ENCODE results near the gene SCNN1A. TPM values are rescaled to one million over a fixed set of nuclear protein-coding genes. Genes with fewer than 3 reads are reported as not detected.

Gene SCNN1A
- total RNA-seq, 2 donors from 2014 or later: 16.4 to 33.5 TPM

GRCh38 chr12:6384499-6385436 lies 9.4 kb upstream of the SCNN1A start:
- no peak for DNase-seq (ENCODE audit: low spot score)

DNA sequence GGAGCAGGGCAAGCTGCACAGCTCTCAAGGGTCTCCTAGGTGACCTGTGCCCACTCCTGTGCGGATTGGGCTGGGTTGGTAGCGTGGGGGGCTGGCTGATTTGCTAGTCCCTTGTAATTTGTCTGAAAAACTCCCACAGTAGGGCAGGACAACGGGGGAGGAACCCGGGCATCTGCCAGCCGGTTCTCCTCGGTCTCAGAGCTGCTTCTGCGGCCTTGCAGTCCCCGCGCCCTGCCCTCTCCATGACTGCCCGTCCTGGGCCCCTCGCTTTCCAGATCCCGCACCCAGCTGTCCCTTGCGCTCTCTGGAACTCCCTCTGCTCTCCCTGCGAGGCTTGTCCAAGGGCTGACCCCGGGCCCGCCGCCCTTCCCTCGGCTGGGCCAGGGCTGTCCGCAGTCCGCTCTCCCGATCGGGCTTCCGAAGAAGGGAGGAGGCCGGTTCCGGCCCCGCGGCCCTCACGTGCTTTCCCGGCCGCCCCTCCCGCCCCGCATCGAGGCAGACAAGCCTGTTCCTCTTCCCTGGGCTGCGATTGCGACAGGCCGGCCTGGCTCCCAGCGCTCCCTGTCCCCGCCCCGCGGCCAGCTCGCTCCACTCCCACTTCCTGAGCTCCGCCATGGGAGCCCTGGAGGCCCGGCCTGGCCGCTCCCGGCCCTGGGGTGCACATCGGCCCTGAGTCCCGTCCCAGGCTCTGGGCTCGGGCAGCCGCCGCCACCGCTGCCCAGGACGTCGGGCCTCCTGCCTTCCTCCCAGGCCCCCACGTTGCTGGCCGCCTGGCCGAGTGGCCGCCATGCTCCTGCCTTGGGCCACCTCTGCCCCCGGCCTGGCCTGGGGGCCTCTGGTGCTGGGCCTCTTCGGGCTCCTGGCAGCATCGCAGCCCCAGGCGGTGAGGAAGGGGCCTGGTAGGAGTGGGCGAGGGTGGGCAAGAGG lies 8.5 kb upstream of the SCNN1A start, which contains the start of gene LTBR:
Gene LTBR, plus strand, starts transcription at position 591 of the 927 bp plus-strand sequence. Its CDS starts 197 bp downstream, at position 788.
- H3K4me1 ChIP-seq (ENCODE audit: control insufficient read depth in 1 of 2, low read depth in 2 of 2): peaks cover 22 to 41% of the 10 kb centered on the region in 2 donors
- H3K9me3 ChIP-seq: no peaks in the 10 kb centered on the region
- DNase-seq (ENCODE audit: low spot score) (peak; percentile 80), ATAC-seq (ENCODE audit: insufficient number of reproducible peaks, low FRiP score, low read depth) (peak; percentile 72)
- peak within 1 kb of the TSS; percentile 89 for H3K4me3 ChIP-seq
- peaks cover 25% of the 10 kb centered on the region for H3K36me3 ChIP-seq
- peak within 1 kb of the TSS; percentile 96 to 99 for H3K27ac ChIP-seq
- TF ChIP-seq, protein P1, sequence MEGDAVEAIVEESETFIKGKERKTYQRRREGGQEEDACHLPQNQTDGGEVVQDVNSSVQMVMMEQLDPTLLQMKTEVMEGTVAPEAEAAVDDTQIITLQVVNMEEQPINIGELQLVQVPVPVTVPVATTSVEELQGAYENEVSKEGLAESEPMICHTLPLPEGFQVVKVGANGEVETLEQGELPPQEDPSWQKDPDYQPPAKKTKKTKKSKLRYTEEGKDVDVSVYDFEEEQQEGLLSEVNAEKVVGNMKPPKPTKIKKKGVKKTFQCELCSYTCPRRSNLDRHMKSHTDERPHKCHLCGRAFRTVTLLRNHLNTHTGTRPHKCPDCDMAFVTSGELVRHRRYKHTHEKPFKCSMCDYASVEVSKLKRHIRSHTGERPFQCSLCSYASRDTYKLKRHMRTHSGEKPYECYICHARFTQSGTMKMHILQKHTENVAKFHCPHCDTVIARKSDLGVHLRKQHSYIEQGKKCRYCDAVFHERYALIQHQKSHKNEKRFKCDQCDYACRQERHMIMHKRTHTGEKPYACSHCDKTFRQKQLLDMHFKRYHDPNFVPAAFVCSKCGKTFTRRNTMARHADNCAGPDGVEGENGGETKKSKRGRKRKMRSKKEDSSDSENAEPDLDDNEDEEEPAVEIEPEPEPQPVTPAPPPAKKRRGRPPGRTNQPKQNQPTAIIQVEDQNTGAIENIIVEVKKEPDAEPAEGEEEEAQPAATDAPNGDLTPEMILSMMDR (IDR thresholded peaks at IDR 0.05): no peak
- no peaks in the 10 kb centered on the region for H3K27me3 ChIP-seq (replicated peaks; ENCODE audit: insufficient read depth)

More at GRCh38 chr12:6384499-6385436, 9.4 kb upstream of the SCNN1A start:
- H3K4me1 ChIP-seq (ENCODE audit: control insufficient read depth in 1 of 2, low read depth in 2 of 2): peaks cover 19 to 41% of the 10 kb centered on the region in 2 donors
- no peaks in the 10 kb centered on the region for H3K27me3 ChIP-seq (replicated peaks; ENCODE audit: insufficient read depth)
- TF ChIP-seq, protein P1 (IDR thresholded peaks at IDR 0.05): no peak
- H3K9me3 ChIP-seq: no peaks in the 10 kb centered on the region
- ATAC-seq (ENCODE audit: insufficient number of reproducible peaks, low FRiP score, low read depth): no peak
- peak overlapping the region; percentile 89 for H3K4me3 ChIP-seq
- H3K27ac ChIP-seq: peak overlapping the region; percentile 96 to 99
- H3K36me3 ChIP-seq: peaks cover 30% of the 10 kb centered on the region

DNA sequence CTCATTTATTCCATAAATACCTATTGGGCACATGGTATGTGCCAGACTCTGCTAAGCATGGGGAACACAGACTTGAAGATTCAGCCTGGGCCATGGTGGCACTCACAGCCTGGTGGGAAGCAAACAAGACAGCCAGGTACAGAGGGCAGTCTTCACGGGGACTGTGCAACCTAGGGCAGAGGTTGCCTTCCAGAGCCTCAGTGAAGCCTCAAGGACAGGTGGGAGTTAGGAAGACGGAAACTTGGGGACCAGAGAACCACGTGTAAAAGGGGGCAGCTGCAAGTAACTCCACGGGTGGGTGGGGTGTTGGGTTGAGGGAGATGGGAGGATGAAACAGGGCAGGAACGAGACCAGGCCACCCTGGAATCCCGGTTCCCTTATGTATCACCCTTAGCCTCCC lies 7.6 kb upstream of the SCNN1A start:
- peaks cover 17% of the 10 kb centered on the region for H3K36me3 ChIP-seq
- ATAC-seq (ENCODE audit: insufficient number of reproducible peaks, low FRiP score, low read depth): no peak
- DNase-seq (ENCODE audit: low spot score): no peak
- H3K4me1 ChIP-seq (ENCODE audit: control insufficient read depth in 1 of 2, low read depth in 2 of 2): peaks cover 22 to 41% of the 10 kb centered on the region in 2 donors
- TF ChIP-seq, protein P1 (IDR thresholded peaks at IDR 0.05): no peak
- H3K4me3 ChIP-seq: peak overlapping the region; percentile 89
- H3K27ac ChIP-seq: peak overlapping the region; percentile 96 to 99
- H3K27me3 ChIP-seq (replicated peaks; ENCODE audit: insufficient read depth): no peaks in the 10 kb centered on the region
- H3K9me3 ChIP-seq: no peaks in the 10 kb centered on the region

DNA sequence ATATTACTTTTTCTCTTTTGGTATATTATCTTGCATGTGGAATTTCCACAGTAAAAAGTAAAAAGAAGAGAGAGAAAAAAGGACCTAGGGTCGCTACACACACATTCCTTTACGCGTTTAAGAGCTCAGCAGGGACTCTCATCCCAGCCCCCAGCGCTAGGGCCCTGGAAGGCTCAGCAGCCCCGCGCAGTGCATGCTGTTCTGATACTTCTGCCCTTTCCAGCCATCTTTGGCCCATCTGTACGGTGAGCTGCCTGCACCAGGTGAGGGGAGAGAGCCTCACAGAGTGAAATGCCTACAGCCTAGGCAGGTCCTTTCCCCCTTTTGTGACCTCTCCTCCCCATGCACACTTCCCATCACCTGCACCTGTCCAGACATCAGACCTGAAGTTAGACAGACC lies 7.0 kb upstream of the SCNN1A start:
- no peaks in the 10 kb centered on the region for H3K27me3 ChIP-seq (replicated peaks; ENCODE audit: insufficient read depth)
- H3K27ac ChIP-seq: peak overlapping the region; percentile 96 to 99
- H3K9me3 ChIP-seq: no peaks in the 10 kb centered on the region
- DNase-seq (ENCODE audit: low spot score) (no peak), ATAC-seq (ENCODE audit: insufficient number of reproducible peaks, low FRiP score, low read depth) (no peak)
- TF ChIP-seq, protein P1 (IDR thresholded peaks at IDR 0.05): no peak
- peaks cover 24 to 46% of the 10 kb centered on the region in 2 donors for H3K4me1 ChIP-seq (ENCODE audit: control insufficient read depth in 1 of 2, low read depth in 2 of 2)
- H3K36me3 ChIP-seq: peaks cover 10% of the 10 kb centered on the region
- no peak overlapping the region for H3K4me3 ChIP-seq
